Non-pigmented ciliary epithelial cell (primary cell): ENCODE measurements around the gene ZNF490.
A peak's percentile ranks its signal among the peaks of the same experiment; 100 is the strongest.
"Not testable (repeated sequence)": the region's sequence is repeated elsewhere in the genome, so short reads cannot be mapped to it uniquely, and the experiment has no call there.

ENCODE experiments used
- DNase-seq: peaks from one replicate; pipeline ENCODE4 v3.0.0-alpha.2; 2010; ENCODE audit warnings: low read depth

The ZNF490 gene

DNA sequence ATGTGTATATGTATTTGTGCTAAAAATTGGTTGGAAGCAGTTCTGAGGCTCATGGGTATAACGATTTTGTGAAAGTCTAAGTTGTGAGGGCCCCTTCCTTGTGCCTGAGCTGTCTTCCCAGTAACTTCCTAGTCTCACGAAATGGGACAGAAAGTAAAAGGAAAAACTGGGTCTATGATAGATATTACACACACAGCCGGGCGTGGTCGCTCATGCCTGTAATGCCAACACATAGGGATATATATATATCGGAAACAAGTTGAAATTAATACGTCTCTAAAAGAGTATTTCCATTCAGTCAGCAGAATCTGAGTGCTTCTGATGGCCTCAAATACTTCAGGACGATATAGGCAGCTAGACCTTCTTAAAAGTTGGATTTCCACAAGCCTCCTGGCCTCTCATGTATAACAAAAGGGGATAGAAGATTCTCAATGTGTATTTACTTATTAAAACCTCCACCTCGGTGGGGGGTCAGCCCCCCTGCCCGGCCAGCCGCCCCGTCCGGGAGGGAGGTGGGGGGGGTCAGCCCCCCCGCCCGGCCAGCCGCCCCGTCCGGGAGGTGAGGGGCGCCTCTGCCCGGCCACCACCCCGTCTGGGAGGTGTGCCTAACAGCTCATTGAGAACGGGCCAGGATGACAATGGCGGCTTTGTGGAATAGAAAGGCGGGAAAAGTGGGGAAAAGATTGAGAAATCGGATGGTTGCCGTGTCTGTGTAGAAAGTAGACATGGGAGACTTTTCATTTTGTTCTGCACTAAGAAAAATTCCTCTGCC is 10.8 kb upstream of the ZNF490 start:
- not testable (repeated sequence) for DNase-seq

- DNase-seq, result no peak
Measured at GRCh38 chr19:12617646-12618045, 7.0 kb upstream of the ZNF490 start.

DNA sequence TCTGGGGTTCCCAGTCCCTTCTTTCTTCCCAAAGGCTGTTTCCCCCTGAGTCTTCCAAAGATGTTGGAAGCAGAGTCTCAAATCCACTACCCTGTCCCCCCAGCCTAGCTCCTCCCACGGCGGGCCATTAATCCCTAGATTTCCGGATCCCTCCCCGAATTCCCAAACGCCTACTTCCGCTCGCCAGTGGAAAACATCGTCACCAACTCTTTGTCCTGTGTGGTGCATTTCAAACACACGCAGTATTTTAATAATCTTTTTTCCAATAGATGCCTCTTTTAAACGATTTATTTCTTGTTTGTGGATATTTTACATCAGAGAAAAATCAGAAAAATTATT is 717 bp upstream of the ZNF490 start:
- DNase-seq, result no peak

DNA sequence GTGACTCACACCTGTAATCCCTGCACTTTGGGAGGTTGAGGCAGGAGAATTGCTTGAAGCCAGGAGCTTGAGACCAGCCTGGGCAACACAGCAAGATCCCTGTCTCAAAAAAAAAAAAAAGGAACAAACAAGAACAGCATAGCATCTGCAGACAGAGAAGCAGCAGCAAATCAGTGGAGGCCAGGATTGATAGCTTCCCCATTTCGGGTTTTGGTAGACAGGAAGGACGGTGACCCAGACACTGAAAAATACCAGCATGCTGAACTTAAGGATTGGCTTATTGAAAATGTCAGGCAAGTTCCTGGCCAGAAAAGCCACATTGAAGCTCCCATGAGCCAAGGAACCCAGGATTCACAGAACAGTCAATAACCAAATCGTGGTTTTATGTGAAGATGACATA is 3.0 kb downstream of the ZNF490 start:
- DNase-seq, result no peak

DNA sequence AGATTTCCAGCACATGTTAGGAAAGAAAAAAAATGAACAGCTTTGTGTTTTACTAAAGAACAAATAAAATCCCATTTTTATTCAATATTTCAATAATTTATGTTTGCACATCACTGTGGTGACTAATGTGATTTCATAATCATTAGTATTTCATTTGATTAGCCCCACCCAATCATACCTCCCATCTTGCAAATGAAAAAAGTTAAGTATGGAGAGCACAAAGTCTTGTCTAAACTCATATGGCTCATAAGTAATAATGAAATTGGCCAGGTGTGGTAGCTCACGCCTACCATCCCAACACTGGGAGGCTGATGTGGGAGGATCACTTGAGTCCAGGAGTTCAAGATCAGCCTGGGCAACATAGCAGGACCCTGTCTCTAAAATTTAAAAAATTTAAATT is 3.8 kb downstream of the ZNF490 start:
- no peak for DNase-seq

DNA sequence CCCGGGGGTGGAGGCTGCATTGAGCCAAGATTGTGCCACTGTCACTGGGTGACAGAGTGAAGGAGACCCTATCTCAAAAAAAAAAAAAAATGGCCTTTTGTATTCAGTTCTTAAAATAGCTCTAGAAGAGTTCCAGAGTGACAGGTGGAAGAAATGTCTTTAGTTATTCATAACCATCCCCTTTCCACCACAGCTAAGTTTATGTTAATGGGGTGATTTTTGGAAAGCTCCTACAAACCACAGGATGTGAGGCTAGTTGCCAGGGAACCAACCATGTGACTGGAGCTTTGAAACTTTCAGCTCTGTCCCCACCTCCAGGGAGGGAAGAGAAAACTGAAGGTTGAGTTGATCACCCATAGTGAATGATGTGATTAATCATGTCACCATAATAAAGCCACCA is 6.9 kb downstream of the ZNF490 start:
- no peak for DNase-seq

DNA sequence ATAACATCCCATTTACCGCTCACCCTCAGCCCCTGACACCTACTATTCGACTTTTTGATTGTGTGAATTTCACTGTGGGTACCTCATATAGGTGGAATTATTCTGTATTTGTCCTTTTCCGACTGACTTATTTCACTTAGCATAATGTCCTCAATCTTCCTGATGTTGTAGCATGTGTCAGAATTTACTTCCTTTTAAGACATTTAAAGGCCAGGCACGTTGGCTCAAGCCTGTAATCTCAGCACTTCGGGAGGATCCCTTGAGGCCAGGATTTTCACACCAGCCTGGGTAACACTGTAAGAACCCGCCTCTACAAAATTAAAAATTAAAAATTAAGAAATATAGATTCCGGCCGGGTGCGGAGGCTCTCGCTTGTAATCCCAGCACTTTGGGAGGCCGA is 13.0 kb downstream of the ZNF490 start:
- no peak for DNase-seq

- DNase-seq, result no peak
Measured at GRCh38 chr19:12596927-12597548, 13.6 kb downstream of the ZNF490 start.

DNA sequence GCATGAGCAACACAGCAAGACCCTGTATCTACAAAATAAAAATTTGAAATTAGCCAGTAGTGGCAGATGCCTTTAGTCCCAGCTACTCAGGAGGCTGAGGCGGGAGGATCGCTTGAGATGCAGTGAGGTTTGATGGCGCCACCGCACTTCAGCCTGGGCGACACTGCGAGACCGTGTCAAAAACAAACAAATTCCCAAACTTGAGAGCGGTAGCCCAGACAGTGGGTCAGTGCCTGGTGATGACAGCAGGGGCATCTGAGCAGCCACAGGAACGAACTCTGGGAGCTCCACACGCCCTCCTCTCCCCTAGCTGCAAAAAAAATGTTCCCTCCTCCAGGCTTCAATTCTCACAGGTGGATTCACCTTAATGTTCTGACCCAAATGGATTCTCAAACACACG is 14.1 kb downstream of the ZNF490 start:
- DNase-seq, result no peak

DNA sequence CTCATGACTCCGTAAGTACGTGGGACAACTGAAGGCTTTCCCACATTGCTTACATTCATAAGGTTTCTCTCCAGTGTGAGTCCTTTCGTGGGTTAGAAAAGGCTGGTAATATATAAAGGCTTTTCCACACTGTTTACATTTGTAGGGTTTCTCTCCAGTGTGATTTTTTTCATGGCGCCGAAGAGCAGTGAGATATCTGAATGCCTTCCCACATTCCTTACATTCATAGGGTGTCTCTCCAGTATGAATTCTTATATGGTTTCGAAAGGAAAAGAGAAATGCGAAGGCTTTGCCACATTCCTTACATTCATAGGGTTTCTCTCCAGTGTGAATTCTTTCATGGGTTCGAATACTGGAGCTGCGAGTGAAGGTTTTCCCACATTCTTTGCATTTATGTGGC is 29.5 kb downstream of the ZNF490 start:
- no peak for DNase-seq

DNA sequence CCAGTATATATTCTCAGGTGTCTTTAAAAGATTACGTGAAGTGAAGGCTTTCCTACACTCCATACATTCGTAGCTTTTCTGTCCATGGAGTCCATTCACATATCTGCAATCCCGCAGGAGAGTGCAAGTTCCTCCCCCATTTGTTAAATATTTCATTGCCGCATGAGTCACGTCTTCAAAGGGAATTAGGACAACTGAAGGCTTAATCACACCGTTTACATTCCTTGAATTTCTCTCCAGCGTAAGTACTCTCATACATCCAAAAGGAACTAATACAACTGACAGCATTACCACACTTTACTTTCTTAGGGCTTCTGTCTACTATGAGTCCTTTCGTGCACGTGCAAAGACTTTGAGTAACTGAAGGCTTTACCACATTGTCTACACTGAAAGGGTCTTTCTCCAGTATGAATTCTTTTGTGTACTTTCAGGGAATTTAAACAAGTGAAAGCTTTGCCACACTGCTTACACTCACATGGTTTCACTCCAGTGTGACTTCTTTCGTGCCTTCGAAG is 30.4 kb downstream of the ZNF490 start:
- DNase-seq, result peak; percentile 63

GRCh38 chr19:12578641-12579040 is 32.0 kb downstream of the ZNF490 start:
- no peak for DNase-seq

GRCh38 chr19:12574036-12574435 is 36.6 kb downstream of the ZNF490 start:
- no peak for DNase-seq

GRCh38 chr19:12567951-12568350 is 42.7 kb downstream of the ZNF490 start:
- DNase-seq, result no peak

DNA sequence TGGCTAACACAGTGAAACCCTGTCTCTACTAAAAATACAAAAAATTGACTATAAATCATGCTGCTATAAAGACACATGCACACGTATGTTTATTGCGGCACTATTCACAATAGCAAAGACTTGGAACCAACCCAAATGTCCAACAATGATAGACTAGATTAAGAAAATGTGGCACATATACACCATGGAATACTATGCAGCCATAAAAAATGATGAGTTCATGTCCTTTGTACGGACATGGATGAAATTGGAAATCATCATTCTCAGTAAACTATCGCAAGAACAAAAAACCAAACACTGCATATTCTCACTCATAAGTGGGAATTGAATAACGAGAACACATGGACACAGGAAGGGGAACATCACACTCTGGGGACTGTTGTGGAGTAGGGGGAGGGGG is 44.2 kb downstream of the ZNF490 start:
- DNase-seq, result not testable (repeated sequence)

DNA sequence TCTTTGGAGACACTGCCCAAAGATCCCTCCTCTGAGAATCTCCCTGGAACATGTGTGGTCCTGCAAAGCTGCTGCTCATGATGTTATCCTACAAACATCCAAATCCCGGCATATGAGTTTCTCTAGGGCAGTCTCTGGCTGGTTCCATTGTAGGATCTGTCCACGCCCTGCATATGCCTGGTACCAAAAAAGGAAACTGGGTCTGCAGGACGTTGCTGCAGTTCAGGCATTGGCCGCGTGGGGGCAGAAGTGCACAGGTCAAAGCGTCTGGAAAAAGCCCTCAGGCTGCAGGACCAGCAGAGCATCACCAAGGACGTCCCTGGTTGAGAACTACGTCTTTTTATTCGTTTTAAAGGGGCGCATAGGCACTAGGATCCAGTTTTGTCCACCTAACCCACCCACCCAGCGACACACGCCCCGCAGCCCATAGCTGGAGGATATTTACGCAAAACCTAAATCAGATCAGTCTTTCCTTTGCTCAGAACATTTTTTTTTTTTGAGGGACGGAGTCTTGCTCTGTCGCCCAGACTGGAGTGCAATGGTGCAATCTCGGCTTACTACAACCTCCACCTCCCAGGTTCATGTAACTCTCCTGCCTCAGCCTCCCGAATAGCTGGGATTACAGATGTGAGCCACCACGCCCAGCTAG is 46.5 kb downstream of the ZNF490 start:
- no peak for DNase-seq

DNA sequence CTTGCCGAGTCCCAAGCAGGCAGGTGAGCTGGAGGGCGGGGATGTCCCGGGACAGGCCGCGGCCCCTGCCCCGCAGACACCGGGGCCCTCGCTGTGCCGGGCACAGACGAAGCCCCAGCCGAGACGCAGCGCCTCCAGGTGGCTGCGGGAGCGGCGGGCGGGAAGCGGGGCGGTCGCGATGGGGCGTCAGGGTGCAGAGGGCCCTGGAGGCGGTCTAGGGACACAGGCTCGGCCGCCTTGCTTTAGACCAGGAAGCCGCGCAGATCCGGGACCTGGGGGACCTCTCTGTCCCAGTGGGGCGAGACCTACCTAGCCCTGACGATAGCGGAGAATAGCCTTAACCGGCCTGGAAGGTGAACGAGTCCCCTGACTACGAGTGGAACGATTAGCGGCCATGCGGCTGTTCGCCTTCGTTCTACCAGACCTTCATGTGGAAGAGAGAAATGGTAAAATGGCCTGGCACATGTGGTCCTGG is 55.1 kb downstream of the ZNF490 start:
- no peak for DNase-seq

- DNase-seq, result peak; percentile 98
Measured at GRCh38 chr19:12551060-12551832, 59.4 kb downstream of the ZNF490 start, which contains the start of gene ZNF564. ZNF564 (minus strand) TSS chr19:12551482; CDS start chr19:12551332, 150 bp downstream.

- no peak for DNase-seq
Measured at GRCh38 chr19:12546903-12547302, 63.7 kb downstream of the ZNF490 start.

DNA sequence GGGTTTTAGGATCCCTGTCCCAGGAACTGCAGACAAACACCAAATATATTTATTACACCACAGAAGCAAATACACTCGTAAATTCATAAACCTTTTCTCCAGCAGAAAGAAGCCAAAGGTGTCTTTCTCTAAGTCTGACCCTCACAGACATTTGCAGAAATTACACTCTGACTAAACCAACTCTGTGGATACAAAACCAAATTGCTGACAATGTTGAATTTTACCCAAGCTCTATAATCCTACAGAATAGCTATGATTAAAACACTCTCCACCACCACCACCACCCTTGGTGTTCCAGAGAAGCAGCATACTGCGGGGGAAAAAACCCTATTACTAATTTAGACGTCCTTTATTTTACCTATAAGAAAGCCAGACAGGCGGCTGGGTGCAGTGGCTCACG is 64.5 kb downstream of the ZNF490 start:
- no peak for DNase-seq

DNA sequence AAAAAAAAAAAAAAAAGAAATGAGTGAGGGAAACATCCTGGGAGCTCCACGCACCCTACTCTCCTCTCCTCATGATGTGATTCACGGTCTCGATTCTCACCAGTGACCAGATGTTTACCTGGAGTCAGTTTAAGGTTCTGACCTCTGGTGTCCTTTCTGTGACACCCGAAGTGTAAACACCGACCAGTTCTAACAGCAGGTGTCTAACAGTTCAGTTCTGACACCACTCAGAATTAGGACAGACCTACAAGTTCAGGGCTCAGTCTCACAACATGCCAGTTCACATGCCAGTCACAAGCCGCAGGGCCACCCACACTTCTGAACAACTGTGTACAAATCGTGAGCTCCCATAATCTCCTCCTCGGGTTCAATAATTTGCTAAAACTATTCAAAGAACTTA is 65.3 kb downstream of the ZNF490 start:
- DNase-seq, result no peak

- DNase-seq, result peak; percentile 83
Measured at GRCh38 chr19:12544401-12544876, 66.2 kb downstream of the ZNF490 start.
